ENCODE results near the gene ADGRG6.

Gene ADGRG6

GRCh38 chr6:142265476-142265875, 36.3 kb upstream of the ADGRG6 start:
- no peak for DNase-seq (ENCODE audit: low read depth)
- H3K4me3 ChIP-seq (ENCODE audit: low read length), result no peak overlapping the region
- TF ChIP-seq, protein P1, sequence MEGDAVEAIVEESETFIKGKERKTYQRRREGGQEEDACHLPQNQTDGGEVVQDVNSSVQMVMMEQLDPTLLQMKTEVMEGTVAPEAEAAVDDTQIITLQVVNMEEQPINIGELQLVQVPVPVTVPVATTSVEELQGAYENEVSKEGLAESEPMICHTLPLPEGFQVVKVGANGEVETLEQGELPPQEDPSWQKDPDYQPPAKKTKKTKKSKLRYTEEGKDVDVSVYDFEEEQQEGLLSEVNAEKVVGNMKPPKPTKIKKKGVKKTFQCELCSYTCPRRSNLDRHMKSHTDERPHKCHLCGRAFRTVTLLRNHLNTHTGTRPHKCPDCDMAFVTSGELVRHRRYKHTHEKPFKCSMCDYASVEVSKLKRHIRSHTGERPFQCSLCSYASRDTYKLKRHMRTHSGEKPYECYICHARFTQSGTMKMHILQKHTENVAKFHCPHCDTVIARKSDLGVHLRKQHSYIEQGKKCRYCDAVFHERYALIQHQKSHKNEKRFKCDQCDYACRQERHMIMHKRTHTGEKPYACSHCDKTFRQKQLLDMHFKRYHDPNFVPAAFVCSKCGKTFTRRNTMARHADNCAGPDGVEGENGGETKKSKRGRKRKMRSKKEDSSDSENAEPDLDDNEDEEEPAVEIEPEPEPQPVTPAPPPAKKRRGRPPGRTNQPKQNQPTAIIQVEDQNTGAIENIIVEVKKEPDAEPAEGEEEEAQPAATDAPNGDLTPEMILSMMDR (conservative IDR thresholded peaks at IDR 0.05; ENCODE audit: low read length), result no peak

DNA sequence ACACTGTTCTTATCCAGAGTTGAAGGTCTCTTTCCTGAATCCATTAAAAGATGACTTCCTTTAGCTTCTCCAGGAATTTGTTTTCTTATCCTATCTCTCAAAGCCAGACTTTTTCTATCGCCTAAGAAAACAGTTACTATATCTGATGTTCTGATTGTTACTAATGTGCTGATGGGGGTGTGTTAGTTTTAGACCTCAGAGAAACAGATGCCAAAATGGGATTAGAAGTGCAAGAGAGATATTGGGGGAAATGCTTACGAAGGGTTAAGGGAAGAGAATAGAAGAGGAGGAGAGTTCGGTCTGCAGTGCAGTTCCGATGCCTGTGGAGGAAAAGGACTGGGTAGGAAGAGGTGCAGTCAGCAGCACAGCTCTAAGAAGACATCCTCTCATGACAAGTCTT, 35.7 kb upstream of the ADGRG6 start:
- DNase-seq (ENCODE audit: low read depth), result no peak
- TF ChIP-seq, protein P1 (conservative IDR thresholded peaks at IDR 0.05; ENCODE audit: low read length), result no peak
- H3K4me3 ChIP-seq (ENCODE audit: low read length), result no peak overlapping the region

- TF ChIP-seq, protein P1 (conservative IDR thresholded peaks at IDR 0.05; ENCODE audit: low read length), result no peak
- DNase-seq (ENCODE audit: low read depth), result peak; percentile 29
- no peak overlapping the region for H3K4me3 ChIP-seq (ENCODE audit: low read length)
These were observed 30.3 kb upstream of the ADGRG6 start for GRCh38 chr6:142271476-142271875.

- TF ChIP-seq, protein P1 (conservative IDR thresholded peaks at IDR 0.05; ENCODE audit: low read length), result no peak
- no peak for DNase-seq (ENCODE audit: low read depth)
- no peak overlapping the region for H3K4me3 ChIP-seq (ENCODE audit: low read length)
These were observed 27.2 kb upstream of the ADGRG6 start for GRCh38 chr6:142274656-142275055.

- H3K4me3 ChIP-seq (ENCODE audit: low read length), result no peak overlapping the region
- DNase-seq (ENCODE audit: low read depth), result no peak
- TF ChIP-seq, protein P1 (conservative IDR thresholded peaks at IDR 0.05; ENCODE audit: low read length), result no peak
These were observed 26.4 kb upstream of the ADGRG6 start for GRCh38 chr6:142275236-142276006.

DNA sequence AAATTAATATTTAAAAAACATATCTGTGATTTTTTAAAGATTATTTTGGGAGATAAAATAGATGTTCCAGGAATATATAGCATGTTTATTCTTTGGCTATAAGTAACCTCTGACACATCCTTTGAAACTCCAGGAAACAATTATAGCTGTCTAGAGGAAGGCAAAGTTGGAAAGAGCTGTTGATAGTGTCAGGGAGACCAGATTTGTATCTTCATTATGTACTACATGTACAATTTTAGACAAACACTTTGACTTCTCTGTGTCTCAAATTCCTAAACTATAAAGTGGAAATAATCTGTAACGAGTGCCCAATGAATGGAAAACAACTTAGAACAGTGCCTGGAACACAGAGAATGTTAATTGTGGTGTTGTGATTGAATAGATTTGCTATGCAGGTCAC, 25.6 kb upstream of the ADGRG6 start:
- H3K4me3 ChIP-seq (ENCODE audit: low read length), result no peak overlapping the region
- no peak for DNase-seq (ENCODE audit: low read depth)
- TF ChIP-seq, protein P1 (conservative IDR thresholded peaks at IDR 0.05; ENCODE audit: low read length), result no peak

All from AG10803 (cell line).